Subcutaneous abdominal adipose tissue (tissue), 5 donors: ENCODE data around the gene CRTC3.

Experiments
- H3K27ac ChIP-seq: one replicate; pipeline ENCODE4 v1.7.0; 2013; ENCODE audit warnings: low read depth, mild to moderate bottlenecking, inconsistent platforms, low read length, moderate library complexity
- H3K27me3 ChIP-seq, 5 donors: one replicate each; pipeline ENCODE4 v1.7.0; 2013; ENCODE audit warnings: low read length in 5 of 5, inconsistent platforms in 1 of 5; ENCODE audit not compliant: control insufficient read depth in 5 of 5, insufficient read depth in 4 of 5
- H3K36me3 ChIP-seq, 5 donors: one replicate each; pipeline ENCODE4 v1.7.0; 2013; ENCODE audit warnings: low read length in 5 of 5; ENCODE audit not compliant: control insufficient read depth in 5 of 5, insufficient read depth in 5 of 5
- H3K4me1 ChIP-seq, 5 donors: one replicate each; pipeline ENCODE4 v1.7.0; 2013; ENCODE audit warnings: low read length in 5 of 5, mild to moderate bottlenecking in 3 of 5, moderate library complexity in 1 of 5; ENCODE audit not compliant: control insufficient read depth in 5 of 5, insufficient read depth in 5 of 5
- H3K4me3 ChIP-seq, 5 donors: one replicate each; pipeline ENCODE4 v1.7.0; 2013; ENCODE audit warnings: low read length in 5 of 5, low read depth in 1 of 5
- H3K9ac ChIP-seq, 5 donors: one replicate each; pipeline ENCODE4 v1.7.0; 2013; ENCODE audit warnings: low read length in 5 of 5, mild to moderate bottlenecking in 4 of 5, moderate library complexity in 3 of 5
- H3K9me3 ChIP-seq, 5 donors: one replicate each; pipeline ENCODE4 v1.7.0; 2013; ENCODE audit warnings: low read length in 5 of 5; ENCODE audit not compliant: control insufficient read depth in 5 of 5
- donor health status: healthy.
- donor health status: healthy.
- donor health status: healthy.
- donor health status: healthy.
- donor health status: healthy.

The CRTC3 gene

GRCh38 chr15:90560229-90560776 is 30.6 kb downstream of the CRTC3 start:
- Histone ChIP-seq H3K4me3 (no peak overlapping the region), H3K36me3 (no peaks in the 10 kb centered on the region), H3K27me3 (no peaks in the 10 kb centered on the region), H3K9me3 (no peaks in the 10 kb centered on the region), H3K9ac (peak overlapping the region in 1 of 5 donors; percentile 68), H3K27ac (peak overlapping the region; percentile 88), H3K4me1 (peaks cover 27 to 78% (median 69%) of the 10 kb centered on the region in 5 donors)

GRCh38 chr15:90561344-90562244 is 31.9 kb downstream of the CRTC3 start:
- Histone ChIP-seq H3K27ac (peak overlapping the region; percentile 83), H3K9me3 (no peaks in the 10 kb centered on the region), H3K4me3 (no peak overlapping the region), H3K9ac (peak overlapping the region in 2 of 5 donors; percentile 45 to 68), H3K4me1 (peaks cover 27 to 83% (median 69%) of the 10 kb centered on the region in 5 donors), H3K36me3 (no peaks in the 10 kb centered on the region), H3K27me3 (no peaks in the 10 kb centered on the region)

GRCh38 chr15:90562669-90563068 is 32.9 kb downstream of the CRTC3 start:
- no peaks in the 10 kb centered on the region for H3K27me3 ChIP-seq
- H3K36me3 ChIP-seq = no peaks in the 10 kb centered on the region
- H3K9me3 ChIP-seq = no peaks in the 10 kb centered on the region
- no peak overlapping the region for H3K4me3 ChIP-seq
- peaks cover 21 to 80% (median 66%) of the 10 kb centered on the region in 5 donors for H3K4me1 ChIP-seq
- no peak overlapping the region for H3K9ac ChIP-seq
- peak overlapping the region; percentile 83 for H3K27ac ChIP-seq

DNA sequence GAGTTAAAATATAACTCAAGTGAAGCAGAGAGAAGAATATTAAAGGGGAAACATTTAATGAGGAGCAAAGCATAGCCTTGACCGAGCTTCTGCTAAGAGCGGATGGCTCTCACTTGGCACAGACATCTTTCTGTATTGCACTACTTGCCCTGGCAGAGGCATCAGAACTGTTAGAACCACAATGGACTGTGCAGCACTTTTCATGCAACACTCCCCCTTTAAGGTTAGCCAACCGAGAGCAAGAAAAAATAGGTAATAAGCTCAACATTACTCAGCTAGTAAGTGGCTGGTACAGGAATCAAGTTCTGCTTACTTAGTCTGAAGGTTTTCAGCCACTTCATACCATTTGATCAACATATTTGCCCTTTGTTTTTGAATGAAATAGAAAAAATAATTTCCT is 33.7 kb downstream of the CRTC3 start:
- Histone ChIP-seq H3K27me3 (no peaks in the 10 kb centered on the region), H3K9me3 (no peaks in the 10 kb centered on the region), H3K9ac (no peak overlapping the region), H3K36me3 (no peaks in the 10 kb centered on the region), H3K4me3 (no peak overlapping the region), H3K27ac (peak overlapping the region; percentile 34), H3K4me1 (peaks cover 14 to 72% (median 58%) of the 10 kb centered on the region in 5 donors)

DNA sequence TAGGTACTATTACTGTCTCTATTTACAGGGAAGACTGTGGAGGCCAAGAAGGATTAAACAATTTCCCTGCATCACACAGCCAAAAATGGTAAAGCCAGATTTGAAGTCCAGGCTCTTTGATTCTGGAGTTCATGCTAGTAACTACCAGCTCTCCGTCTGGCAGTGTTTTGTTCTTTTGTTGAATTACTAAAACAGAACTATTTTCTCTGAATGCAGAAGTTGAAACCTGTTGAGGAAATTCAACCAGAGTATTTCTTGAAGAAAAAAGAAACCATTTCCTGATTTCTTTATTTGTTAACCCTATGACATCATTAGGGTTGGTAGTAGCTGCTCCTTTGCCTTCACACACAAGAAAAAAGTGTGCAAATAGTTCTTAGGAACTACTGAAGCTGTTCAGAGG is 34.3 kb downstream of the CRTC3 start:
- H3K4me1 ChIP-seq = peaks cover 14 to 67% (median 55%) of the 10 kb centered on the region in 5 donors
- H3K27ac ChIP-seq = peak overlapping the region; percentile 34
- no peaks in the 10 kb centered on the region for H3K36me3 ChIP-seq
- no peaks in the 10 kb centered on the region for H3K27me3 ChIP-seq
- H3K4me3 ChIP-seq = no peak overlapping the region
- H3K9me3 ChIP-seq = no peaks in the 10 kb centered on the region
- H3K9ac ChIP-seq = no peak overlapping the region

GRCh38 chr15:90564590-90564989 is 34.9 kb downstream of the CRTC3 start:
- H3K4me1 ChIP-seq = peaks cover 14 to 63% (median 50%) of the 10 kb centered on the region in 5 donors
- H3K4me3 ChIP-seq = no peak overlapping the region
- peak overlapping the region; percentile 34 for H3K27ac ChIP-seq
- H3K27me3 ChIP-seq = no peaks in the 10 kb centered on the region
- H3K9ac ChIP-seq = no peak overlapping the region
- no peaks in the 10 kb centered on the region for H3K36me3 ChIP-seq
- H3K9me3 ChIP-seq = no peaks in the 10 kb centered on the region

GRCh38 chr15:90565866-90566265 is 36.1 kb downstream of the CRTC3 start:
- H3K9me3 ChIP-seq = no peaks in the 10 kb centered on the region
- H3K4me1 ChIP-seq = peaks cover 11 to 58% (median 47%) of the 10 kb centered on the region in 5 donors
- H3K36me3 ChIP-seq = no peaks in the 10 kb centered on the region
- H3K27me3 ChIP-seq = no peaks in the 10 kb centered on the region
- no peak overlapping the region for H3K27ac ChIP-seq
- H3K4me3 ChIP-seq = no peak overlapping the region
- H3K9ac ChIP-seq = no peak overlapping the region

GRCh38 chr15:90570643-90571042 is 40.9 kb downstream of the CRTC3 start:
- Histone ChIP-seq H3K4me1 (peaks cover 0 to 24% (median 17%) of the 10 kb centered on the region in 5 donors), H3K9ac (no peak overlapping the region), H3K4me3 (no peak overlapping the region), H3K27me3 (no peaks in the 10 kb centered on the region), H3K9me3 (no peaks in the 10 kb centered on the region), H3K27ac (peak overlapping the region; percentile 47), H3K36me3 (no peaks in the 10 kb centered on the region)

DNA sequence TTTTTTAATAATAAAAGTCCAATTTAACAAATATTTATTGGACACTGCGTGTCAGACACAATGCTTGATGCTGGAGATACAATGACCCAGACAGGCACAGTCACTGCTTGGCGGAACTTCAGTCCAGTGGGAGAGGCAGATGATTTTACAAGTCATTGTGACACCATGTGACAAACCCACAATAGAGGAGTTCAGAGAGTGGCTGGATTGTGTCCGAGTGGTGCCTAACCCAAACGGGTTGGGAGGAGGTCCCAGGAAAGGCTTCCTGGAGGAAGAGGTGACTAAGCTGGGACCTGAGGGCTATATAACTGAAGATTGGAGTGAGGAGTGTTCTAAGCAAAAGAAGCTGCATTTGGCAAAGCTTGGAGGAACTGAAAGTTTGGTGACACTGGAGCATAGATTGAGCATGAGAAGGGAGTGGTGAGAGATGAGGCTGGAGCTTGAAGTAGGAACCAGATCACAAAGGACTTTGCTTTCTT is 41.4 kb downstream of the CRTC3 start:
- H3K9me3 ChIP-seq = no peaks in the 10 kb centered on the region
- peak overlapping the region in 1 of 5 donors; percentile 6 for H3K4me3 ChIP-seq
- no peaks in the 10 kb centered on the region for H3K36me3 ChIP-seq
- H3K27me3 ChIP-seq = no peaks in the 10 kb centered on the region
- H3K27ac ChIP-seq = peak overlapping the region; percentile 47
- peaks cover 0 to 19% (median 17%) of the 10 kb centered on the region in 5 donors for H3K4me1 ChIP-seq
- H3K9ac ChIP-seq = peak overlapping the region in 1 of 5 donors; percentile 18

- Histone ChIP-seq H3K27ac (no peak overlapping the region), H3K9me3 (no peaks in the 10 kb centered on the region), H3K4me1 (peaks cover 0 to 17% (median 14%) of the 10 kb centered on the region in 5 donors), H3K9ac (no peak overlapping the region), H3K4me3 (no peak overlapping the region), H3K27me3 (no peaks in the 10 kb centered on the region), H3K36me3 (no peaks in the 10 kb centered on the region)
Measured at GRCh38 chr15:90572893-90573292, 43.2 kb downstream of the CRTC3 start.
